Breast epithelium (tissue), 3 donors: ENCODE data around the gene SLC16A13.

Experiments used
- POLR2A ChIP-seq: fragments of 450-650 bp; IDR thresholded peaks from one replicate; pipeline ENCODE4 v1.6.1; 2016; ENCODE audit warnings: antibody characterized with exemption, mild to moderate bottlenecking, moderate library complexity
- POLR2AphosphoS5 ChIP-seq, 3 donors: sonication (generic); formaldehyde crosslinking; IDR thresholded peaks; one replicate each; pipeline ENCODE4 v1.6.1; 2017; ENCODE audit warnings: antibody characterized with exemption in 3 of 3
- TF ChIP-seq, protein P1 (sequence below), 3 donors: fragments of 450-650 bp; IDR thresholded peaks; one replicate each; pipeline ENCODE4 v1.5.1; 2016 to 2017; ENCODE audit warnings: antibody characterized with exemption in 3 of 3, mild to moderate bottlenecking in 3 of 3, moderate library complexity in 3 of 3

DNA sequence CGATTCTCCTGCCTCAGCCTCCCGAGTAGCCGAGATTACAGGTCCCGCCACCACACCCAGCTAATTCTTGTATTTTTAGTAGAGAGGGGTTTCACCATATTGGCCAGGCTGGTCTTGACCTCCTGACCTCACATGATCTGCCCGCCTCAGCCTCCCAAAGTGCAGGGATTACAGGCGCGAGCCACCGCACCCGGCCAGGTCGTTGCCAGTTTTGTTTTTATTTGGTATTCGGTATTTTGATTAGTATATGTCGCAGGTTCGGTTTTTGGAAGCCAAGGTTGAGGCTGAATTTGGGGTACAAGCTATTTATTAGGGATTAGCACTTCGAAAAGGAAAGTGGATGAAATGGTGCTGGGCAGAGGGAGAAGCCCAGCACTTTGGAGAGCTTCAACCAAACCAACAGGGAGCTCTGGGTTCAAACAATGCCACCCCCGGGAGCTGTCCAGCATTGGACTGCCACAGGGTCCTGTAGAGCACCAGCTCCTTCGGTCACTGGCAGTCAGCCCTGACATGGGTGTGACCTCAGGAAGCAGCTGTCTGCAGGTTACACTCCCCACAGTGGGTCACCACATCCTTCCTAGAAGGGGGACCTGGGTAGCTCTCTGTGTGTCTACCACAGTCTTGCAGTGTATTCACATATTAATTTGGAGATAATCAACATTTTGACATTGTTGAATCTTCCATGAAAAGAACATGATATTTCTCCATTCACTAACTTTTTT lies 45.7 kb downstream of the SLC16A13 start:
- no peak for TF ChIP-seq POLR2AphosphoS5 (IDR thresholded peaks at IDR 0.05)
- no peak for TF ChIP-seq POLR2A
- TF ChIP-seq, protein P1, sequence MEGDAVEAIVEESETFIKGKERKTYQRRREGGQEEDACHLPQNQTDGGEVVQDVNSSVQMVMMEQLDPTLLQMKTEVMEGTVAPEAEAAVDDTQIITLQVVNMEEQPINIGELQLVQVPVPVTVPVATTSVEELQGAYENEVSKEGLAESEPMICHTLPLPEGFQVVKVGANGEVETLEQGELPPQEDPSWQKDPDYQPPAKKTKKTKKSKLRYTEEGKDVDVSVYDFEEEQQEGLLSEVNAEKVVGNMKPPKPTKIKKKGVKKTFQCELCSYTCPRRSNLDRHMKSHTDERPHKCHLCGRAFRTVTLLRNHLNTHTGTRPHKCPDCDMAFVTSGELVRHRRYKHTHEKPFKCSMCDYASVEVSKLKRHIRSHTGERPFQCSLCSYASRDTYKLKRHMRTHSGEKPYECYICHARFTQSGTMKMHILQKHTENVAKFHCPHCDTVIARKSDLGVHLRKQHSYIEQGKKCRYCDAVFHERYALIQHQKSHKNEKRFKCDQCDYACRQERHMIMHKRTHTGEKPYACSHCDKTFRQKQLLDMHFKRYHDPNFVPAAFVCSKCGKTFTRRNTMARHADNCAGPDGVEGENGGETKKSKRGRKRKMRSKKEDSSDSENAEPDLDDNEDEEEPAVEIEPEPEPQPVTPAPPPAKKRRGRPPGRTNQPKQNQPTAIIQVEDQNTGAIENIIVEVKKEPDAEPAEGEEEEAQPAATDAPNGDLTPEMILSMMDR (IDR thresholded peaks at IDR 0.05): no peak
